Epithelial cell of esophagus (primary cell): ENCODE measurements around the gene NCOA7.

ENCODE experiments used
- DNase-seq: peaks from one replicate; pipeline ENCODE4 v3.0.0; 2010; ENCODE audit warnings: low read depth
- H3K4me3 ChIP-seq: 2 replicates; pipeline ENCODE4 v1.5.1; 2011; ENCODE audit warnings: mild to moderate bottlenecking, low read length, control low read depth
- CTCF ChIP-seq: IDR thresholded peaks from 2 replicates; pipeline ENCODE4 v1.5.1; 2011; ENCODE audit warnings: low read depth, mild to moderate bottlenecking, low read length, control low read depth, inconsistent platforms; ENCODE audit not compliant: insufficient read depth; ENCODE audit errors: missing control alignments

The NCOA7 gene

GRCh38 chr6:125868252-125868651 is 77.5 kb downstream of the NCOA7 start:
- TF ChIP-seq CTCF: no peak
- peak; percentile 77 for DNase-seq
- no peak overlapping the region for H3K4me3 ChIP-seq

- H3K4me3 ChIP-seq: no peak overlapping the region
- DNase-seq: no peak
- no peak for TF ChIP-seq CTCF
Observed at GRCh38 chr6:125868678-125869395, 78.1 kb downstream of the NCOA7 start.

GRCh38 chr6:125869427-125869826 is 78.7 kb downstream of the NCOA7 start:
- no peak overlapping the region for H3K4me3 ChIP-seq
- DNase-seq: no peak
- no peak for TF ChIP-seq CTCF

- DNase-seq: peak; percentile 44
- TF ChIP-seq CTCF: no peak
- no peak overlapping the region for H3K4me3 ChIP-seq
Observed at GRCh38 chr6:125871365-125871764, 80.6 kb downstream of the NCOA7 start.

GRCh38 chr6:125872259-125872921 is 81.6 kb downstream of the NCOA7 start:
- no peak overlapping the region for H3K4me3 ChIP-seq
- DNase-seq: no peak
- no peak for TF ChIP-seq CTCF

GRCh38 chr6:125882243-125882642 is 91.5 kb downstream of the NCOA7 start:
- no peak for DNase-seq
- TF ChIP-seq CTCF: no peak
- no peak overlapping the region for H3K4me3 ChIP-seq
